IPS-11a (cell line): ENCODE measurements around the gene POM121C.
A peak's percentile ranks its signal among the peaks of the same experiment; 100 is the strongest.
"Not testable (repeated sequence)": the region's sequence is repeated elsewhere in the genome, so short reads cannot be mapped to it uniquely, and the experiment has no call there.

ENCODE experiments used
- H3K4me3 ChIP-seq: one replicate; pipeline ENCODE4 v1.5.1; 2013; ENCODE audit warnings: low read depth, low read length, control low read depth

Gene POM121C

GRCh38 chr7:75485979-75486643, at the start of gene POM121C:
Gene POM121C (minus strand): TSS chr7:75486299. CDS start chr7:75441496, 44,803 bp downstream.
- peak within 1 kb of the TSS; percentile 69 for H3K4me3 ChIP-seq

GRCh38 chr7:75534727-75535307, 48.7 kb upstream of the POM121C start:
- no peak overlapping the region for H3K4me3 ChIP-seq

- no peak overlapping the region for H3K4me3 ChIP-seq
Observed at GRCh38 chr7:75533926-75534325, 47.8 kb upstream of the POM121C start.

GRCh38 chr7:75532639-75533038, 46.5 kb upstream of the POM121C start:
- H3K4me3 ChIP-seq, result no peak overlapping the region

GRCh38 chr7:75531359-75531821, 45.3 kb upstream of the POM121C start:
- no peak overlapping the region for H3K4me3 ChIP-seq

GRCh38 chr7:75527224-75527722, 41.2 kb upstream of the POM121C start:
- peak overlapping the region; percentile 83 for H3K4me3 ChIP-seq

- not testable (repeated sequence) for H3K4me3 ChIP-seq
Observed at GRCh38 chr7:75521727-75522126, 35.6 kb upstream of the POM121C start.

- not testable (repeated sequence) for H3K4me3 ChIP-seq
Observed at GRCh38 chr7:75518842-75519241, 32.7 kb upstream of the POM121C start.

- H3K4me3 ChIP-seq, result not testable (repeated sequence)
Observed at GRCh38 chr7:75509033-75509432, 22.9 kb upstream of the POM121C start.

- not testable (repeated sequence) for H3K4me3 ChIP-seq
Observed at GRCh38 chr7:75492020-75492419, 5.9 kb upstream of the POM121C start, which contains the start of gene SPDYE5. Gene SPDYE5 (plus strand): TSS chr7:75492320. CDS start chr7:75494048, 1,728 bp downstream.

- peak overlapping the region; percentile 69 for H3K4me3 ChIP-seq
Observed at GRCh38 chr7:75485355-75485978, 632 bp downstream of the POM121C start.

GRCh38 chr7:75480313-75480712, 5.8 kb downstream of the POM121C start:
- not testable (repeated sequence) for H3K4me3 ChIP-seq

- not testable (repeated sequence) for H3K4me3 ChIP-seq
Observed at GRCh38 chr7:75477457-75477856, 8.6 kb downstream of the POM121C start.

GRCh38 chr7:75470166-75470565, 15.9 kb downstream of the POM121C start:
- H3K4me3 ChIP-seq, result not testable (repeated sequence)

- H3K4me3 ChIP-seq, result not testable (repeated sequence)
Observed at GRCh38 chr7:75460541-75460940, 25.6 kb downstream of the POM121C start.

GRCh38 chr7:75458034-75458433, 28.1 kb downstream of the POM121C start:
- not testable (repeated sequence) for H3K4me3 ChIP-seq

GRCh38 chr7:75456403-75456802, 29.7 kb downstream of the POM121C start:
- not testable (repeated sequence) for H3K4me3 ChIP-seq

GRCh38 chr7:75452494-75452955, 33.6 kb downstream of the POM121C start:
- not testable (repeated sequence) for H3K4me3 ChIP-seq

GRCh38 chr7:75449946-75450345, 36.2 kb downstream of the POM121C start:
- not testable (repeated sequence) for H3K4me3 ChIP-seq

- H3K4me3 ChIP-seq, result peak overlapping the region; percentile 25
Observed at GRCh38 chr7:75442465-75443111, 43.5 kb downstream of the POM121C start.

GRCh38 chr7:75442101-75442464, 44.0 kb downstream of the POM121C start:
- H3K4me3 ChIP-seq, result peak overlapping the region; percentile 27
